Ishikawa (cell line): ENCODE measurements around the gene TSPAN13.

Experiments
- CEBPB ChIP-seq: IDR thresholded peaks from 2 replicates; pipeline ENCODE4 v1.6.1; 2012
- CREB1 ChIP-seq: IDR thresholded peaks from 2 replicates; pipeline ENCODE4 v1.6.1; 2012; ENCODE audit warnings: low read depth
- EGR1 ChIP-seq: IDR thresholded peaks from 2 replicates; pipeline ENCODE4 v1.6.1; 2012
- EP300 ChIP-seq: IDR thresholded peaks from 2 replicates; pipeline ENCODE4 v1.6.1; 2012; ENCODE audit warnings: borderline replicate concordance
- FOXM1 ChIP-seq: IDR thresholded peaks from 2 replicates; pipeline ENCODE4 v1.6.1; 2012; ENCODE audit warnings: low read depth, borderline replicate concordance
- NFIC ChIP-seq: IDR thresholded peaks from 2 replicates; pipeline ENCODE4 v1.6.1; 2012
- RAD21 ChIP-seq: IDR thresholded peaks from 2 replicates; pipeline ENCODE4 v1.6.1; 2012; ENCODE audit warnings: low read depth
- TAF1 ChIP-seq: IDR thresholded peaks from 2 replicates; pipeline ENCODE4 v1.6.1; 2012; ENCODE audit warnings: low read depth, mild to moderate bottlenecking
- TCF12 ChIP-seq: IDR thresholded peaks from 2 replicates; pipeline ENCODE4 v1.6.1; 2012; ENCODE audit warnings: low read depth
- TEAD4 ChIP-seq: IDR thresholded peaks from 2 replicates; pipeline ENCODE4 v1.6.1; 2012
- YY1 ChIP-seq: IDR thresholded peaks from 2 replicates; pipeline ENCODE4 v1.6.1; 2012; ENCODE audit warnings: low read depth
- ZBTB7A ChIP-seq: IDR thresholded peaks from 2 replicates; pipeline ENCODE4 v1.6.1; 2012; ENCODE audit warnings: low read depth
- TF ChIP-seq, protein P1 (sequence below): IDR thresholded peaks from 2 replicates; pipeline ENCODE4 v1.6.1; 2012
- TF ChIP-seq, protein P2 (sequence below): IDR thresholded peaks from 2 replicates; pipeline ENCODE4 v1.6.1; 2012; ENCODE audit warnings: low read depth, mild to moderate bottlenecking
- TF ChIP-seq, protein P3 (sequence below): IDR thresholded peaks from 2 replicates; pipeline ENCODE4 v1.6.1; 2012

Gene TSPAN13

DNA sequence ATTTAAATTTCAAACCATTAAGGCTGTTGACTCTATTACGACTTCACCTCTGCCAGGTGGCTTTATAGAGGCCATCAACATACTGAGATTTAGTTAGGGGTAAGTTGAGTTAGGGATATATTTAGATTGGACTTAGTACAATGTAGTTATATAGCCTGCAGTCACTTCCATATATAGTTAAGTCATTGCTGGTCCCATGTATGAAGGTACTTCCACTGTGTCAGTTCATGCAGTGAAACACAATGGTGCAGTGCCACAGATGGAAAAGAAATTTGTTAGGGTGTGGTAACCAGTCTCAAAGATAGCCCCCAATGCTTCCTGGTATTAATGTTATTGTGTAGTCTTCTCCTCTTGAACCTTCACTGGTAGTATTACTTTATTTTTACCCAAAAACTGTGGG lies 12.6 kb upstream of the TSPAN13 start:
- TF ChIP-seq YY1 (no peak), ZBTB7A (no peak)
- TF ChIP-seq, protein P1, sequence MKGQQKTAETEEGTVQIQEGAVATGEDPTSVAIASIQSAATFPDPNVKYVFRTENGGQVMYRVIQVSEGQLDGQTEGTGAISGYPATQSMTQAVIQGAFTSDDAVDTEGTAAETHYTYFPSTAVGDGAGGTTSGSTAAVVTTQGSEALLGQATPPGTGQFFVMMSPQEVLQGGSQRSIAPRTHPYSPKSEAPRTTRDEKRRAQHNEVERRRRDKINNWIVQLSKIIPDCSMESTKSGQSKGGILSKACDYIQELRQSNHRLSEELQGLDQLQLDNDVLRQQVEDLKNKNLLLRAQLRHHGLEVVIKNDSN = no peak

DNA sequence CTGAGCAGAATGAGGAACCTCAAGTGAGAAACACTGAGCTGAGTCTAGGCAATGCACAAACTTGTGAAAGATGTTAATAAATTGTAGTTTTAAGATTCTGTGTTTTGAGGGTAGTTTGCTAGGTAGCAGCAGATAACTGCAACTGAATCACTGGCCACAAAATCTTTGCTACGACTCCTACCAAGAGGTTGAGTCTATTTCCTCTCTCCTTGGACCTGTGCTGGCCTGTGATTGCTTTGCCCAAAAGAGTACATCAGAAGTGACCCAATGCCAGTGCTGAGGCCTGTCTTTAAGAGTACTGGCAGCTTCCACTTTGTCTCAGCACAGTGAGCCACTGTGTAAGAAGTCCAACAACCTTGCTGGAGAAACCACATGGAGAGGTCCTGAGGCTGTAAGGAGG lies 11.9 kb upstream of the TSPAN13 start:
- TF ChIP-seq, protein P2, sequence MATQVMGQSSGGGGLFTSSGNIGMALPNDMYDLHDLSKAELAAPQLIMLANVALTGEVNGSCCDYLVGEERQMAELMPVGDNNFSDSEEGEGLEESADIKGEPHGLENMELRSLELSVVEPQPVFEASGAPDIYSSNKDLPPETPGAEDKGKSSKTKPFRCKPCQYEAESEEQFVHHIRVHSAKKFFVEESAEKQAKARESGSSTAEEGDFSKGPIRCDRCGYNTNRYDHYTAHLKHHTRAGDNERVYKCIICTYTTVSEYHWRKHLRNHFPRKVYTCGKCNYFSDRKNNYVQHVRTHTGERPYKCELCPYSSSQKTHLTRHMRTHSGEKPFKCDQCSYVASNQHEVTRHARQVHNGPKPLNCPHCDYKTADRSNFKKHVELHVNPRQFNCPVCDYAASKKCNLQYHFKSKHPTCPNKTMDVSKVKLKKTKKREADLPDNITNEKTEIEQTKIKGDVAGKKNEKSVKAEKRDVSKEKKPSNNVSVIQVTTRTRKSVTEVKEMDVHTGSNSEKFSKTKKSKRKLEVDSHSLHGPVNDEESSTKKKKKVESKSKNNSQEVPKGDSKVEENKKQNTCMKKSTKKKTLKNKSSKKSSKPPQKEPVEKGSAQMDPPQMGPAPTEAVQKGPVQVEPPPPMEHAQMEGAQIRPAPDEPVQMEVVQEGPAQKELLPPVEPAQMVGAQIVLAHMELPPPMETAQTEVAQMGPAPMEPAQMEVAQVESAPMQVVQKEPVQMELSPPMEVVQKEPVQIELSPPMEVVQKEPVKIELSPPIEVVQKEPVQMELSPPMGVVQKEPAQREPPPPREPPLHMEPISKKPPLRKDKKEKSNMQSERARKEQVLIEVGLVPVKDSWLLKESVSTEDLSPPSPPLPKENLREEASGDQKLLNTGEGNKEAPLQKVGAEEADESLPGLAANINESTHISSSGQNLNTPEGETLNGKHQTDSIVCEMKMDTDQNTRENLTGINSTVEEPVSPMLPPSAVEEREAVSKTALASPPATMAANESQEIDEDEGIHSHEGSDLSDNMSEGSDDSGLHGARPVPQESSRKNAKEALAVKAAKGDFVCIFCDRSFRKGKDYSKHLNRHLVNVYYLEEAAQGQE = no peak
- TF ChIP-seq, protein P3, sequence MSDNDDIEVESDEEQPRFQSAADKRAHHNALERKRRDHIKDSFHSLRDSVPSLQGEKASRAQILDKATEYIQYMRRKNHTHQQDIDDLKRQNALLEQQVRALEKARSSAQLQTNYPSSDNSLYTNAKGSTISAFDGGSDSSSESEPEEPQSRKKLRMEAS = no peak
- TF ChIP-seq TCF12 (no peak), NFIC (no peak), CREB1 (no peak), TEAD4 (no peak), EP300 (no peak), FOXM1 (no peak), RAD21 (no peak), EGR1 (no peak), YY1 (no peak), TAF1 (no peak), ZBTB7A (no peak), CEBPB (no peak)
- TF ChIP-seq, protein P1 = no peak

DNA sequence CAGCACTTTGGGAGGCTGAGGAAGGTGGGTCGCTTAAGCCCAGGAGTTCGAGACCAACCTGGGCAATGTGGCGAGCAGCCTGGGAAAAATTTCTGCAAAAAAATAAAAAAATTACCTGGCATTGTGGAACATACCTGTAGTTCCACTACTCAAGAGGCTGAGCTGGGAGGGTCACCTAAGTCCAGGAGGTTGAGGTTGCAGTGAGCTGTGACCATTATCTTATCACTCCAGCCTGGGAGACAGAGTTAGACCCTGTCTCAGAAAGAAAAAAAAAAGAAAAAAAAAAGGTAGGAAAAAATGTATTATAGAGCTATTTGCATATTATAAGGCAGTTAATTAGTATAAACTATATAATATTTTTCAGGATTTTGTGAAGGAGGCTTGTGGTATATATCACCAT lies 11.0 kb upstream of the TSPAN13 start:
- TF ChIP-seq, protein P3 = no peak
- TF ChIP-seq EGR1 (no peak), TAF1 (no peak), TCF12 (no peak), RAD21 (no peak), FOXM1 (no peak)

DNA sequence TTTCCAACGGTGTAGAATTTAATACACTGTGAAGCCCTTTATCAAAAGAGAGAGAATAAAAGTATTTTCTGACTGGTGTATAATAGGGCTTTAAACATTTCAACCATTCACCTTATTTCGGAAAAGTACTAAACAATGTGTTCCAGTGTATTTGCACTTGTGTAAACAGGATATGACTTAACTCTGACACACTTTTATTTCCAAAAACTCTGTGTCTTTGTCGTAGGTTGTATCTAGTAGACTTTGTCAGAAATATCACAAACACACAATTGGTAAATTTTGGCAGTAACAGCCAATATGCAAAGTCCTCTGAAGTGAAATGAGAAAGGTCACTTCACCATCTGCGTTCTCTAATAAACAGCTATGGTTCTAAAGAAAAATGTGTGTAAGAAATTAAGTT lies 10.3 kb upstream of the TSPAN13 start:
- TF ChIP-seq YY1 (no peak), RAD21 (no peak), TCF12 (no peak), ZBTB7A (no peak), EP300 (no peak), CREB1 (no peak), FOXM1 (no peak), NFIC (no peak), CEBPB (no peak), TAF1 (no peak), TEAD4 (no peak), EGR1 (no peak)
- TF ChIP-seq, protein P2 = no peak
- TF ChIP-seq, protein P1 = no peak
- TF ChIP-seq, protein P3 = no peak

DNA sequence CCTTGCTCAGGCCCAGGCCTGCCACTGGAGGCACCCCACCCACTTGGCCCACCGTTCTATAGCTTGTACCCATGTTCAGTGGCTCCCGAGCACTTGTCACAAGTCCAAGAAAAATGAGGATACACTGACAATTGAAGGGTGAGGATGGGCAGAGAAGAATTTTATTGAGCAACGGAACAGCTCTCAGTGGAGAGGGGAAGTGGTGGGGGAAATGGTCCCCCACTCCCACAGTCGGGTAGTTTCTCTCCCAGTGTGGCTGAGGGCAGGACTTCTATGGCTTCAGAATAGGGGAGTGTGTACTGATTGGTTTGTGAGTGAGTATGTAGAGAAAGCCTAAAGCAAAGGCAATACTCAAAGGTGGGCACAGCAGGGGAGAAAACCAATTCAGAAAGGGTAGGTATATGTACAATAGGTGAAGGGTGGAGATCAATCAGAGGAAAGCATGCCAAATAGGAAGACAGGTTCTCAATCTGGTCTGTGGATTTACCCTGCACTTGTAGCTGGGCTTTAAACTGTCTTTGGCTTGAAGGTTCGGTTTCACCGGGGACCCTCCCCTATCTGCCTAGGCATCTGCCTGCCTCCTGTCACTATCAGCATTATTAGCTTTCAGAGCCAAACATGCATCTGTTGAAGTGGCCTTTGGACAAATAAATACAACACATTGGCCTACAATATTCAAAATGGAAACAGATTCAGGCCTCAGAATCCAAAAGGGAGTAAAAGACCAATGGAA lies 8.9 kb upstream of the TSPAN13 start:
- no peak for TF ChIP-seq NFIC

DNA sequence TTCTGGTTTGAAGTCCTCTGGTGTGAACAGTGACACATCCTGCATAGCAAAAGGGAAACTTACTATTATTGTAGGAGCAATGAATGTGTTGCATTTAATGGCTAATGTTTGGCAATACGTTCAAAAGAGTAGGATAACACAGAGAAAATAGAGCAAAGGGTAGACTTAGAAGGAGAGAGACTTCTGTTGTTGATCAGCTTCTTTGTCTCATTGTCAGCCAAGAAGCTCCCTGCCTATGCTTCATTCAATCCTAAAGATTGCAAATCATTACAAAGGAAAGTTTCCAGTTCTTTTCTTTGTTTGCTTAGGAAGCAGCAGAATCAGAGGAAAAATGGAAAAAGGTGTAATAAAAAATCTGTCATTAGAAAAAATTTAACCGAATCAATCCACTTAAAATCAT lies 7.9 kb upstream of the TSPAN13 start:
- TF ChIP-seq RAD21 (no peak), TAF1 (no peak), EGR1 (no peak)
